HCT116 (cell line): Measurements from ENCODE around the gene SHC4.

Experiments used
- ATF3 ChIP-seq: IDR thresholded peaks from 2 replicates; pipeline ENCODE4 v1.6.1; 2012
- CTCF ChIP-seq, 3 experiments: fragments of 200-600 bp in 1 of 3; sonication (generic) in 1 of 3; IDR thresholded peaks in 2 of 3; conservative IDR thresholded peaks in 1 of 3; 2 replicates each; pipeline ENCODE4 v1.5.1; 2012 to 2017; ENCODE audit warnings: low read depth in 2 of 3, low read length in 2 of 3, antibody characterized with exemption in 1 of 3, borderline replicate concordance in 1 of 3, control low read depth in 1 of 3, mild to moderate bottlenecking in 1 of 3, mixed read lengths in 1 of 3, mixed run types in 1 of 3, moderate library complexity in 1 of 3; ENCODE audit not compliant: insufficient read depth in 1 of 3
- EGR1 ChIP-seq: IDR thresholded peaks from 2 replicates; pipeline ENCODE4 v1.6.1; 2012; ENCODE audit warnings: low read depth
- EZH2phosphoT487 ChIP-seq: fragments of 200-600 bp; IDR thresholded peaks from 2 replicates; pipeline ENCODE4 v1.6.1; 2018; ENCODE audit warnings: antibody characterized with exemption, borderline replicate concordance
- JUND ChIP-seq: IDR thresholded peaks from 2 replicates; pipeline ENCODE4 v1.6.1; 2012
- POLR2AphosphoS5 ChIP-seq: IDR thresholded peaks from 2 replicates; pipeline ENCODE4 v1.6.1; 2011; ENCODE audit warnings: mild to moderate bottlenecking, low read depth, low read length, moderate library complexity
- SRF ChIP-seq: IDR thresholded peaks from 2 replicates; pipeline ENCODE4 v1.6.1; 2012; ENCODE audit warnings: low read depth
- ZBTB33 ChIP-seq: IDR thresholded peaks from 2 replicates; pipeline ENCODE4 v1.6.1; 2011; ENCODE audit warnings: mild to moderate bottlenecking, low read length, moderate library complexity; ENCODE audit not compliant: insufficient replicate concordance; ENCODE audit errors: extremely low read depth
- ZNF274 ChIP-seq: fragments of 200-500 bp; sonication (Bioruptor generic); IDR thresholded peaks from 2 replicates; pipeline ENCODE4 v1.6.1; 2014; ENCODE audit warnings: mild to moderate bottlenecking, low read depth, low read length, inconsistent platforms

- TF ChIP-seq ZBTB33 = no peak
- TF ChIP-seq CTCF (IDR thresholded peaks at IDR 0.05 in 2 of 3, conservative IDR thresholded peaks at IDR 0.05 in 1 of 3; ENCODE audit: borderline replicate concordance in 1 of 3, insufficient read depth in 1 of 3, low read depth in 2 of 3, low read length in 2 of 3) = no peak
- no peak for TF ChIP-seq POLR2AphosphoS5
- TF ChIP-seq EZH2phosphoT487 = no peak
- no peak for TF ChIP-seq ZNF274
- no peak for TF ChIP-seq EGR1
- no peak for TF ChIP-seq JUND
- TF ChIP-seq ATF3 = no peak
- TF ChIP-seq SRF = no peak
These were observed 73.2 kb downstream of the SHC4 start for GRCh38 chr15:48890375-48890972.
